Fibroblast of peridontal ligament (primary cell): ENCODE measurements around the gene TSPAN1.

Experiments used
- DNase-seq: peaks from one replicate; pipeline ENCODE4 v3.0.0-alpha.2; 2010; ENCODE audit errors: extremely low read depth

TSPAN1 gene

GRCh38 chr1:46174448-46175231 is at the start of gene TSPAN1:
Gene TSPAN1, plus strand, starts transcription at chr1:46175087. Its CDS starts 6,021 bp downstream, at chr1:46181108.
- DNase-seq: peak; percentile 59

- DNase-seq: peak; percentile 7
Measured at GRCh38 chr1:46128344-46128743, 46.5 kb upstream of the TSPAN1 start.

- DNase-seq: peak; percentile 23
Measured at GRCh38 chr1:46130121-46130520, 44.8 kb upstream of the TSPAN1 start.

- peak; percentile 15 for DNase-seq
Measured at GRCh38 chr1:46130606-46131005, 44.3 kb upstream of the TSPAN1 start.

GRCh38 chr1:46131093-46131492 is 43.8 kb upstream of the TSPAN1 start:
- peak; percentile 46 for DNase-seq

GRCh38 chr1:46131712-46132528 is 43.0 kb upstream of the TSPAN1 start:
- DNase-seq: peak; percentile 31

GRCh38 chr1:46132529-46133180 is 42.2 kb upstream of the TSPAN1 start, which contains the start of gene PIK3R3:
Gene PIK3R3, minus strand, starts transcription at chr1:46132629. Its CDS starts 677 bp downstream, at chr1:46131952.
- peak; percentile 99 for DNase-seq

- no peak for DNase-seq
Measured at GRCh38 chr1:46133181-46133658, 41.7 kb upstream of the TSPAN1 start.

- no peak for DNase-seq
Measured at GRCh38 chr1:46133781-46134350, 41.0 kb upstream of the TSPAN1 start.

- DNase-seq: peak; percentile 98
Measured at GRCh38 chr1:46134660-46135331, 40.1 kb upstream of the TSPAN1 start.

GRCh38 chr1:46136711-46137110 is 38.2 kb upstream of the TSPAN1 start:
- no peak for DNase-seq

- peak; percentile 81 for DNase-seq
Measured at GRCh38 chr1:46137916-46138315, 37.0 kb upstream of the TSPAN1 start.

- DNase-seq: no peak
Measured at GRCh38 chr1:46148318-46148717, 26.6 kb upstream of the TSPAN1 start.

- DNase-seq: no peak
Measured at GRCh38 chr1:46150085-46150484, 24.8 kb upstream of the TSPAN1 start.

- DNase-seq: peak; percentile 82
Measured at GRCh38 chr1:46152016-46152415, 22.9 kb upstream of the TSPAN1 start.

GRCh38 chr1:46153228-46153627 is 21.7 kb upstream of the TSPAN1 start:
- no peak for DNase-seq

GRCh38 chr1:46153732-46154131 is 21.2 kb upstream of the TSPAN1 start:
- no peak for DNase-seq

- no peak for DNase-seq
Measured at GRCh38 chr1:46157916-46158311, 17.0 kb upstream of the TSPAN1 start.

GRCh38 chr1:46158312-46159281 is 16.3 kb upstream of the TSPAN1 start:
- no peak for DNase-seq

GRCh38 chr1:46159516-46159915 is 15.4 kb upstream of the TSPAN1 start:
- DNase-seq: no peak
